Epithelial cell of esophagus (primary cell): ENCODE measurements around the gene SIN3B.

ENCODE experiments used
- DNase-seq: peaks from one replicate; pipeline ENCODE4 v3.0.0; 2010; ENCODE audit warnings: low read depth
- H3K4me3 ChIP-seq: 2 replicates; pipeline ENCODE4 v1.5.1; 2011; ENCODE audit warnings: mild to moderate bottlenecking, low read length, control low read depth
- CTCF ChIP-seq: IDR thresholded peaks from 2 replicates; pipeline ENCODE4 v1.5.1; 2011; ENCODE audit warnings: low read depth, mild to moderate bottlenecking, low read length, control low read depth, inconsistent platforms; ENCODE audit not compliant: insufficient read depth; ENCODE audit errors: missing control alignments

SIN3B gene

GRCh38 chr19:16878181-16878965 is 49.2 kb downstream of the SIN3B start:
- TF ChIP-seq CTCF: no peak
- H3K4me3 ChIP-seq: no peak overlapping the region
- DNase-seq: no peak

- TF ChIP-seq CTCF: no peak
- DNase-seq: no peak
- H3K4me3 ChIP-seq: no peak overlapping the region
Observed at GRCh38 chr19:16880884-16881554, 51.8 kb downstream of the SIN3B start.

- H3K4me3 ChIP-seq: no peak overlapping the region
- peak; percentile 15 for DNase-seq
- TF ChIP-seq CTCF: no peak
Observed at GRCh38 chr19:16882146-16882545, 52.9 kb downstream of the SIN3B start.

GRCh38 chr19:16883522-16883921 is 54.3 kb downstream of the SIN3B start:
- TF ChIP-seq CTCF: no peak
- H3K4me3 ChIP-seq: no peak overlapping the region
- DNase-seq: peak; percentile 57

GRCh38 chr19:16885166-16885565 is 56.0 kb downstream of the SIN3B start:
- no peak for DNase-seq
- no peak for TF ChIP-seq CTCF

GRCh38 chr19:16886305-16886880 is 57.2 kb downstream of the SIN3B start:
- no peak overlapping the region for H3K4me3 ChIP-seq
- peak; percentile 53 for DNase-seq
- no peak for TF ChIP-seq CTCF

More at GRCh38 chr19:16885166-16885565, 56.0 kb downstream of the SIN3B start:
- no peak overlapping the region for H3K4me3 ChIP-seq
